ENCODE measurements around the gene TMEM82. TPM values are rescaled to one million over a fixed set of nuclear protein-coding genes. Genes with fewer than 3 reads are reported as not detected.

Gene TMEM82
- total RNA-seq, 1 donor from 2014 or later = not detected

GRCh38 chr1:15739745-15740144 is 2.6 kb upstream of the TMEM82 start:
- Histone ChIP-seq H3K4me3 (ENCODE audit: low read length in 3 of 3) (no peak overlapping the region), H3K36me3 (ENCODE audit: control insufficient read depth in 3 of 3, insufficient read depth in 3 of 3, low read length in 3 of 3) (peaks cover 0 to 11% (median 10%) of the 10 kb centered on the region in 3 donors), H3K27ac (ENCODE audit: low read depth, low read length) (no peak overlapping the region), H3K9ac (ENCODE audit: low read depth in 1 of 3, low read length in 3 of 3) (peak overlapping the region in 1 of 3 donors; percentile 16), H3K4me1 (ENCODE audit: control insufficient read depth in 3 of 3, insufficient read depth in 3 of 3, low read length in 3 of 3) (peaks cover 40 to 57% (median 44%) of the 10 kb centered on the region in 3 donors), H3K9me3 (ENCODE audit: control insufficient read depth in 3 of 3, low read length in 3 of 3) (no peaks in the 10 kb centered on the region), H3K27me3 (ENCODE audit: control insufficient read depth in 3 of 3, insufficient read depth in 3 of 3, low read length in 3 of 3) (no peaks in the 10 kb centered on the region)

DNA sequence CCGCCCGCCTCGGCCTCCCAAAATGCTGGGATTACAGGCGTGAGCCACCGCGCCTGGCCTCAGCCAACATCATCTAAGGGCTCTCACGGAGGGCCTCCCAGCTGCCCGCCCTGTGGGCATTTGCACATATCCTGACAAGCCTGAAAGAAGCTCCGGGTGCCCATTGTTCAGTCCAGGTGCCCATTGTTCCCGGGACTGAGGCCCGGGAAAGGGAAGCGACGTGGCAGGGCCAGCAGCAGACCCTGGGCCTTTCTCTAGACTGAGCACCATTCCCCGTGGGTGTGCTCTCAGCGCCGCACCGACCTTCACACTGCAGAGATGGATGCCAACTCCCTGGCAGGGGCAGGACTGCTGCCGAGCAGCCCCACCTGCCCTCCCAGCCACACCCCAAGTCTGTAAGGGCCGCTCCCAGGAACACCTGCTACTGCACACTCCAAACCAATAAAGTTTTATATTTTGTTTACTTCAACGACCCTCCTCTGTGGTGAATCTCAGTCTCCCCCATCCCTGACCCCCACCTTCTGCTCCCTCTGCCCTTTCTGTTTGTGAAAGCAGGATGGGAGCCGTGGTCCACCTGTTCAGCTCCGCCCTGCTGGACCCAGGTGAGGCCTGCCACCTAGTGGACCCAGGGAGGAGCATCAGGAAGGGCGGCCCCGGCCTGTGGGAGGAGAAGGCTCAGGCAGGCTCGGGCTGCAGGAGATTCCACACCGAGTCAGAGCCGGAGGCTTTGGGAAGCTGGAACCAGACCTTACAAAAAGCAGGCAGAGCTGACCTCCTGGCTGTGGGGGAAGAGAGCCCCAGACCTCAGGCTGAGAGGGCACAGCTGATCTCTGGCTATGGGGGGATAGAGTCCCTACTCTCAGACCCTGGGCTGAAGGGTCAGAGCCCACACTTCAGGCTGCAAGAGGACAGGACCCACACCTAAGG is 1.1 kb upstream of the TMEM82 start:
- Histone ChIP-seq H3K27me3 (ENCODE audit: control insufficient read depth in 3 of 3, insufficient read depth in 3 of 3, low read length in 3 of 3) (no peaks in the 10 kb centered on the region), H3K36me3 (ENCODE audit: control insufficient read depth in 3 of 3, insufficient read depth in 3 of 3, low read length in 3 of 3) (peaks cover 0 to 11% (median 9%) of the 10 kb centered on the region in 3 donors), H3K9me3 (ENCODE audit: control insufficient read depth in 3 of 3, low read length in 3 of 3) (no peaks in the 10 kb centered on the region), H3K27ac (ENCODE audit: low read depth, low read length) (no peak overlapping the region), H3K9ac (ENCODE audit: low read depth in 1 of 3, low read length in 3 of 3) (peak overlapping the region; percentile 23 to 62 (median 36)), H3K4me1 (ENCODE audit: control insufficient read depth in 3 of 3, insufficient read depth in 3 of 3, low read length in 3 of 3) (peaks cover 28 to 42% (median 31%) of the 10 kb centered on the region in 3 donors), H3K4me3 (ENCODE audit: low read length in 3 of 3) (no peak overlapping the region)

GRCh38 chr1:15744122-15744679 is 1.9 kb downstream of the TMEM82 start:
- Histone ChIP-seq H3K27me3 (ENCODE audit: control insufficient read depth in 3 of 3, insufficient read depth in 3 of 3, low read length in 3 of 3) (no peaks in the 10 kb centered on the region), H3K9me3 (ENCODE audit: control insufficient read depth in 3 of 3, low read length in 3 of 3) (no peaks in the 10 kb centered on the region), H3K27ac (ENCODE audit: low read depth, low read length) (no peak overlapping the region), H3K9ac (ENCODE audit: low read depth in 1 of 3, low read length in 3 of 3) (no peak overlapping the region), H3K4me3 (ENCODE audit: low read length in 3 of 3) (no peak overlapping the region), H3K4me1 (ENCODE audit: control insufficient read depth in 3 of 3, insufficient read depth in 3 of 3, low read length in 3 of 3) (peaks cover 8 to 16% (median 11%) of the 10 kb centered on the region in 3 donors), H3K36me3 (ENCODE audit: control insufficient read depth in 3 of 3, insufficient read depth in 3 of 3, low read length in 3 of 3) (peaks cover 0 to 9% (median 6%) of the 10 kb centered on the region in 3 donors)

GRCh38 chr1:15747378-15747777 is 5.1 kb downstream of the TMEM82 start:
- Histone ChIP-seq H3K4me1 (ENCODE audit: control insufficient read depth in 3 of 3, insufficient read depth in 3 of 3, low read length in 3 of 3) (peaks cover 0 to 2% (median 0%) of the 10 kb centered on the region in 3 donors), H3K4me3 (ENCODE audit: low read length in 3 of 3) (no peak overlapping the region), H3K9me3 (ENCODE audit: control insufficient read depth in 3 of 3, low read length in 3 of 3) (no peaks in the 10 kb centered on the region), H3K36me3 (ENCODE audit: control insufficient read depth in 3 of 3, insufficient read depth in 3 of 3, low read length in 3 of 3) (no peaks in the 10 kb centered on the region), H3K27ac (ENCODE audit: low read depth, low read length) (no peak overlapping the region), H3K9ac (ENCODE audit: low read depth in 1 of 3, low read length in 3 of 3) (no peak overlapping the region), H3K27me3 (ENCODE audit: control insufficient read depth in 3 of 3, insufficient read depth in 3 of 3, low read length in 3 of 3) (no peaks in the 10 kb centered on the region)

GRCh38 chr1:15748264-15748663 is 6.0 kb downstream of the TMEM82 start:
- Histone ChIP-seq H3K4me3 (ENCODE audit: low read length in 3 of 3) (no peak overlapping the region), H3K9me3 (ENCODE audit: control insufficient read depth in 3 of 3, low read length in 3 of 3) (no peaks in the 10 kb centered on the region), H3K27me3 (ENCODE audit: control insufficient read depth in 3 of 3, insufficient read depth in 3 of 3, low read length in 3 of 3) (no peaks in the 10 kb centered on the region), H3K4me1 (ENCODE audit: control insufficient read depth in 3 of 3, insufficient read depth in 3 of 3, low read length in 3 of 3) (peaks cover 0 to 2% (median 0%) of the 10 kb centered on the region in 3 donors), H3K36me3 (ENCODE audit: control insufficient read depth in 3 of 3, insufficient read depth in 3 of 3, low read length in 3 of 3) (no peaks in the 10 kb centered on the region), H3K27ac (ENCODE audit: low read depth, low read length) (no peak overlapping the region), H3K9ac (ENCODE audit: low read depth in 1 of 3, low read length in 3 of 3) (no peak overlapping the region)

GRCh38 chr1:15748690-15749398 is 6.5 kb downstream of the TMEM82 start:
- Histone ChIP-seq H3K9me3 (ENCODE audit: control insufficient read depth in 3 of 3, low read length in 3 of 3) (no peaks in the 10 kb centered on the region), H3K27ac (ENCODE audit: low read depth, low read length) (no peak overlapping the region), H3K36me3 (ENCODE audit: control insufficient read depth in 3 of 3, insufficient read depth in 3 of 3, low read length in 3 of 3) (no peaks in the 10 kb centered on the region), H3K4me1 (ENCODE audit: control insufficient read depth in 3 of 3, insufficient read depth in 3 of 3, low read length in 3 of 3) (peaks cover 0 to 2% (median 0%) of the 10 kb centered on the region in 3 donors), H3K4me3 (ENCODE audit: low read length in 3 of 3) (no peak overlapping the region), H3K9ac (ENCODE audit: low read depth in 1 of 3, low read length in 3 of 3) (peak overlapping the region in 1 of 3 donors; percentile 8), H3K27me3 (ENCODE audit: control insufficient read depth in 3 of 3, insufficient read depth in 3 of 3, low read length in 3 of 3) (no peaks in the 10 kb centered on the region)

- peak overlapping the region in 1 of 3 donors; percentile 8 for H3K9ac ChIP-seq (ENCODE audit: low read depth in 1 of 3, low read length in 3 of 3)
- H3K9me3 ChIP-seq (ENCODE audit: control insufficient read depth in 3 of 3, low read length in 3 of 3) = no peaks in the 10 kb centered on the region
- H3K4me1 ChIP-seq (ENCODE audit: control insufficient read depth in 3 of 3, insufficient read depth in 3 of 3, low read length in 3 of 3) = peaks cover 0 to 2% (median 0%) of the 10 kb centered on the region in 3 donors
- H3K27ac ChIP-seq (ENCODE audit: low read depth, low read length) = no peak overlapping the region
- H3K36me3 ChIP-seq (ENCODE audit: control insufficient read depth in 3 of 3, insufficient read depth in 3 of 3, low read length in 3 of 3) = no peaks in the 10 kb centered on the region
- no peak overlapping the region for H3K4me3 ChIP-seq (ENCODE audit: low read length in 3 of 3)
- H3K27me3 ChIP-seq (ENCODE audit: control insufficient read depth in 3 of 3, insufficient read depth in 3 of 3, low read length in 3 of 3) = no peaks in the 10 kb centered on the region
These were observed 7.3 kb downstream of the TMEM82 start for GRCh38 chr1:15749399-15750291.

- peaks cover 0 to 4% (median 0%) of the 10 kb centered on the region in 3 donors for H3K4me1 ChIP-seq (ENCODE audit: control insufficient read depth in 3 of 3, insufficient read depth in 3 of 3, low read length in 3 of 3)
- no peak overlapping the region for H3K9ac ChIP-seq (ENCODE audit: low read depth in 1 of 3, low read length in 3 of 3)
These were observed 8.6 kb downstream of the TMEM82 start for GRCh38 chr1:15750924-15751323.

DNA sequence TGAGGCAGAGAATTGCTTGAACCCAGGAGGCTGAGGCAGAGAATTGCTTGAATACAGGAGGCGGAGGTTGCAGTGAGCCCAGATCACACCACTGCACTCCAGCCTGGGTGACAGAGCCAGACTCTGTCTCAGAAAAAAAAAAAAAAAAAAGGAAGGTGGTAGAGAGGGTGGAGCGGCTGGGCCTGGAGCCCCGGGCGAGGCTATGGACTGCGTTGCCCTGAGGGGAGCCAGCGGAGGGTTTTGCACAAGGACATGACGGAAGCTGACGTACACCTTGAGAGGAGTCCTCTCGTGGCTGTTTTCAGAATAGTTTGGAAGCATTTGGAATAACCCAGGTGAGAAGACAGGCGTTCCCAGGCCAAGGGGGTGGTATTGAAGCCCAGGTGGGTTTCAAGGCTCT is 9.4 kb downstream of the TMEM82 start:
- Histone ChIP-seq H3K36me3 (ENCODE audit: control insufficient read depth in 3 of 3, insufficient read depth in 3 of 3, low read length in 3 of 3) (no peaks in the 10 kb centered on the region), H3K4me1 (ENCODE audit: control insufficient read depth in 3 of 3, insufficient read depth in 3 of 3, low read length in 3 of 3) (peaks cover 6 to 11% (median 7%) of the 10 kb centered on the region in 3 donors), H3K27ac (ENCODE audit: low read depth, low read length) (no peak overlapping the region), H3K4me3 (ENCODE audit: low read length in 3 of 3) (no peak overlapping the region), H3K9ac (ENCODE audit: low read depth in 1 of 3, low read length in 3 of 3) (no peak overlapping the region), H3K9me3 (ENCODE audit: control insufficient read depth in 3 of 3, low read length in 3 of 3) (no peaks in the 10 kb centered on the region), H3K27me3 (ENCODE audit: control insufficient read depth in 3 of 3, insufficient read depth in 3 of 3, low read length in 3 of 3) (peaks cover 0 to 3% (median 3%) of the 10 kb centered on the region in 3 donors)

More at GRCh38 chr1:15750924-15751323, 8.6 kb downstream of the TMEM82 start:
- Histone ChIP-seq H3K4me3 (ENCODE audit: low read length in 3 of 3) (no peak overlapping the region), H3K27me3 (ENCODE audit: control insufficient read depth in 3 of 3, insufficient read depth in 3 of 3, low read length in 3 of 3) (no peaks in the 10 kb centered on the region), H3K36me3 (ENCODE audit: control insufficient read depth in 3 of 3, insufficient read depth in 3 of 3, low read length in 3 of 3) (no peaks in the 10 kb centered on the region), H3K27ac (ENCODE audit: low read depth, low read length) (no peak overlapping the region), H3K9me3 (ENCODE audit: control insufficient read depth in 3 of 3, low read length in 3 of 3) (no peaks in the 10 kb centered on the region)
